ENCODE results near the gene TENM3.
"Not testable (repeated sequence)": the region's sequence is repeated elsewhere in the genome, so short reads cannot be mapped to it uniquely, and the experiment has no call there.

Gene TENM3

GRCh38 chr4:182228991-182229577 lies 14.1 kb upstream of the TENM3 start:
- DNase-seq: no peak

- no peak for DNase-seq
Observed at GRCh38 chr4:182230256-182230655, 12.9 kb upstream of the TENM3 start.

GRCh38 chr4:182231080-182231479 lies 12.1 kb upstream of the TENM3 start:
- DNase-seq: no peak

GRCh38 chr4:182231496-182231895 lies 11.7 kb upstream of the TENM3 start:
- DNase-seq: no peak

- no peak for DNase-seq
Observed at GRCh38 chr4:182233310-182234090, 9.7 kb upstream of the TENM3 start.

GRCh38 chr4:182235021-182235795 lies 8.0 kb upstream of the TENM3 start:
- no peak for DNase-seq

- no peak for DNase-seq
Observed at GRCh38 chr4:182236186-182236585, 7.0 kb upstream of the TENM3 start.

- not testable (repeated sequence) for DNase-seq
Observed at GRCh38 chr4:182237010-182237409, 6.2 kb upstream of the TENM3 start.

GRCh38 chr4:182238355-182238931 lies 4.8 kb upstream of the TENM3 start:
- DNase-seq: no peak

- no peak for DNase-seq
Observed at GRCh38 chr4:182240161-182241130, 2.8 kb upstream of the TENM3 start.

GRCh38 chr4:182242260-182242659 lies 942 bp upstream of the TENM3 start:
- DNase-seq: not testable (repeated sequence)

- DNase-seq: no peak
Observed at GRCh38 chr4:182242787-182243186, 415 bp upstream of the TENM3 start.

- DNase-seq: no peak
Observed at GRCh38 chr4:182245041-182245440, 1.8 kb downstream of the TENM3 start.

- DNase-seq: no peak
Observed at GRCh38 chr4:182245541-182246215, 2.5 kb downstream of the TENM3 start.

GRCh38 chr4:182246401-182247205 lies 3.4 kb downstream of the TENM3 start:
- DNase-seq: no peak

- no peak for DNase-seq
Observed at GRCh38 chr4:182248295-182248694, 5.1 kb downstream of the TENM3 start.

- DNase-seq: no peak
Observed at GRCh38 chr4:182250446-182250845, 7.2 kb downstream of the TENM3 start.

- DNase-seq: no peak
Observed at GRCh38 chr4:182251116-182251515, 7.9 kb downstream of the TENM3 start.

- no peak for DNase-seq
Observed at GRCh38 chr4:182252220-182252619, 9.0 kb downstream of the TENM3 start.

- no peak for DNase-seq
Observed at GRCh38 chr4:182254026-182254780, 11.0 kb downstream of the TENM3 start.
